ENCODE results near the gene MLYCD.

Gene MLYCD

DNA sequence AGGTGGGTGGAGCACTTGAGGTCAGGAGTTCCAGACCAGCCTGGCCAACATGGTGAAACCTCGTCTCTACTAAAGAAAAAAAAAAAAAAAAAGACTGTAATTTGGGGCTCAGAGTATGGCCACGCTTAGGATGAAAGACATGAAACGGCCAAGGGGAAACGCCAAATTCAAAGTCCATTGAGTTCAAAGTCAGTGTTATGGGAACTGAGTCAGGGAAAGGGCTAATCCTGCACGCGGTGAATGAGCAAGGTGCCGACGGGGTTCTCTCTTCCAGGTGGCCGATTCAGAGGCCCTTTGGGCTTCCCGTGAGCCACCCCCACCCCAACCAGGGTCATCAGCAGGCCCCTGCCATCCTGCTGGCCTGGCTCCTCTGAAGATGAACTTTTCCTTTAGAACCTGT, 46.7 kb downstream of the MLYCD start:
- H3K4me3 ChIP-seq (ENCODE audit: low read depth, low read length) = no peak overlapping the region
- no peak for DNase-seq
- in situ Hi-C loops (cut with HindIII; ENCODE audit: low pct_ligation_motif_present, low sequenced_read_pairs) = no loop called here

DNA sequence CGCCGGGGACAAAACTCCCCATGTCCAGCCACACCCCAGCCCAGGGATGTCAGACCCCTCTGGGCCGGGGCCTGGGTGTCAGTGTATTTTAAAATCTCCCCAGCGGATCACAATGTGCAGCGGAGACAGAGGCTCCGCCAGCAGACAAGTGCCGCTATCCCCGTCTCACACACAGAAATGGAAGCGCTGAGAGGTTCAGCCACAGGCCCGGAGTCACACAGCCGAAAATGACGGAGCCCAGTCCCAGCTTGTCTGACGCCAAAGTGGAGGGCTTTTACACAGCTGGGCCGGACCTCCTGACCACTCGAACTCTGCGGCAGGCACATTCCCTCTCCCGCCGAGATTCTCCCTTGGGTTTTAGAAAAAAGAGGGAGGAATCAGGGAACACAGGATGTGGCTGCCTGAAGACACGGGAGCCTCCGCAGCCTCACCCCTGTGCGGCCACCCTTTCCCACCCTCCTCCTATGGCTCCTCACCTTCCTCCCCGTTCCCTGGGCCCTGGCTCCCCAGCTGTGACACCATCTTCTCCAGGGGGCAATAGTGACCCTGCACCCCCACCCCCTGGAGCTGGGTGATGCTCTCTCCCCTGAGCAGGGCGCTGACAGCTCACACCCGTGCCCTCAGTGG, 47.4 kb downstream of the MLYCD start:
- TF ChIP-seq, protein P1, sequence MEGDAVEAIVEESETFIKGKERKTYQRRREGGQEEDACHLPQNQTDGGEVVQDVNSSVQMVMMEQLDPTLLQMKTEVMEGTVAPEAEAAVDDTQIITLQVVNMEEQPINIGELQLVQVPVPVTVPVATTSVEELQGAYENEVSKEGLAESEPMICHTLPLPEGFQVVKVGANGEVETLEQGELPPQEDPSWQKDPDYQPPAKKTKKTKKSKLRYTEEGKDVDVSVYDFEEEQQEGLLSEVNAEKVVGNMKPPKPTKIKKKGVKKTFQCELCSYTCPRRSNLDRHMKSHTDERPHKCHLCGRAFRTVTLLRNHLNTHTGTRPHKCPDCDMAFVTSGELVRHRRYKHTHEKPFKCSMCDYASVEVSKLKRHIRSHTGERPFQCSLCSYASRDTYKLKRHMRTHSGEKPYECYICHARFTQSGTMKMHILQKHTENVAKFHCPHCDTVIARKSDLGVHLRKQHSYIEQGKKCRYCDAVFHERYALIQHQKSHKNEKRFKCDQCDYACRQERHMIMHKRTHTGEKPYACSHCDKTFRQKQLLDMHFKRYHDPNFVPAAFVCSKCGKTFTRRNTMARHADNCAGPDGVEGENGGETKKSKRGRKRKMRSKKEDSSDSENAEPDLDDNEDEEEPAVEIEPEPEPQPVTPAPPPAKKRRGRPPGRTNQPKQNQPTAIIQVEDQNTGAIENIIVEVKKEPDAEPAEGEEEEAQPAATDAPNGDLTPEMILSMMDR (IDR thresholded peaks at IDR 0.05; ENCODE audit: low read depth, low read length, missing control alignments) = no peak
- Histone ChIP-seq H3K4me3 (ENCODE audit: low read depth, low read length) (no peak overlapping the region), H3K27me3 (replicated peaks) (no peaks in the 10 kb centered on the region), H3K27ac (no peak overlapping the region), H3K36me3 (replicated peaks) (no peaks in the 10 kb centered on the region)
- no peak for DNase-seq
- in situ Hi-C loops (cut with HindIII; ENCODE audit: low pct_ligation_motif_present, low sequenced_read_pairs) = no loop called here

More for the DNA sequence above, 46.7 kb downstream of the MLYCD start:
- Histone ChIP-seq H3K27ac (no peak overlapping the region), H3K27me3 (replicated peaks) (no peaks in the 10 kb centered on the region), H3K36me3 (replicated peaks) (no peaks in the 10 kb centered on the region)
- TF ChIP-seq, protein P1 (IDR thresholded peaks at IDR 0.05; ENCODE audit: low read depth, low read length, missing control alignments) = no peak

DNA sequence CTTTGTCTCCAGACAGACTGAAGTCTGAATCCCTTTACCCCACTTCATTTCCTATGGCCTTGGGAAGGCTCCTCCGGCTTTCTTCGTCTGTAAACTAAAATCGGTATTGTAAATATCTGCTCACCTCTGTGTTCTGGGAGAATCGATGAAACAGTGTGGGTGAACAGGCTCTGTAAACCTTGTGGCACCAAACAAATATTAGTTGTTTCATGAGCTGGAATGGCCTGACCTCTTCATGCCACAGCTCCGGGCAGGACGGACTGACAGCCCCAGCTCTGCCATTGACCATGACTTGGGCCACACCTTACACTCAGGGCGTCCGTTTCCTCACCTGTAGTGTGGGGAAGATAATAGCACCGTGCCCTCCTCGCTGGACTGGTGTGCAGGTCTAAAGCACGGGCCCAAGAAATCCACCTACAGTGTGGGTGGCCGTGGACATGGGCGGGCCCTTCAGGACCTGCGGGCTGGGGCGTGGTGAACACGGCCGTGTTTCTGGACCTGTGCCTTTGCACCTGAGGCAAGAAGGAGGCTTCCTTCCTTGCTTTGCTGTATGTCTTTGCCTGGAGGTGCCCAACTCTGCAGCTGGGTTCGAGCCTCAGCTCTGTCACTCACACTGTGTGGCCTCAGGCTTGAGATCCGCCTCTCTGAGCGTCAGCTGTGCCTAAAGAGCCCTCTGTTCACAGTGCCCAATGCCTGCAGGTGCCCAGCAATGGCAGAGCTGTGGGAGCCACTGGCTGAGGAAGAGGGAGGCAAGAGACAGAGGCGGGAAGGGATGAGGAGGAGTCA, 48.1 kb downstream of the MLYCD start:
- Histone ChIP-seq H3K27me3 (replicated peaks) (no peaks in the 10 kb centered on the region), H3K36me3 (replicated peaks) (no peaks in the 10 kb centered on the region), H3K4me3 (ENCODE audit: low read depth, low read length) (no peak overlapping the region), H3K27ac (no peak overlapping the region)
- no peak for DNase-seq
- TF ChIP-seq, protein P1 (IDR thresholded peaks at IDR 0.05; ENCODE audit: low read depth, low read length, missing control alignments) = no peak
- in situ Hi-C loops (cut with HindIII; ENCODE audit: low pct_ligation_motif_present, low sequenced_read_pairs) = no loop called here

DNA sequence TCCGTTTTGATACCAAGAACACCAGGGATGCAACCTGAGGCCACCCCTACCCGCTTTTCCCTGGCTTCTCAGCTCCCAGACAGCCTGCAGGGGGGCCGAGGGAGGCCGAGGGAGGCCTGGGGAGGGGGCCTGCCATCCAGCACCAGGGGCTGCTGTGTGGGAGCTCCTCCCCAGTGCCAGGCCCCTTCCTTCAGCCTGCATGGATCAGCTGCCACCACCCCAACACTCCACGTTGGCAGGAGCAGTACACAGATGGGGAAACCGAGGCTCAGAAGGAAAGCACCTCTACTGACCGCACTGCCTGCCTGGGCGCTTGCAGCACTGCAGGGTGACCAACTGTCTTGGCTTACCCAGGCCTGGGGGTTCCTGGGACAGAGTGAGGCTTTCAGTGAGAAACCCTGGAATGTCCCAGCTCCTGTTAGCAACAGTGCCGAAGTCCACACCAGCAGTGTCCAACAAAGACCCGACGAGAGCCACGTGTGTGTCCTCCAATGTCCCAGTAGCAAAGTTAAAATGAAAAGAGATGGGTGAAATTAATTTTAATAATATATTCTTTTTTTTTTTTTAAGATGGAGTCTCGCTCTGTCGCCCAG, 48.8 kb downstream of the MLYCD start:
- H3K27me3 ChIP-seq (replicated peaks) = no peaks in the 10 kb centered on the region
- TF ChIP-seq, protein P1 (IDR thresholded peaks at IDR 0.05; ENCODE audit: low read depth, low read length, missing control alignments) = no peak
- in situ Hi-C loops (cut with HindIII; ENCODE audit: low pct_ligation_motif_present, low sequenced_read_pairs) = no loop called here
- H3K4me3 ChIP-seq (ENCODE audit: low read depth, low read length) = no peak overlapping the region
- no peaks in the 10 kb centered on the region for H3K36me3 ChIP-seq (replicated peaks)
- no peak for DNase-seq
- no peak overlapping the region for H3K27ac ChIP-seq

DNA sequence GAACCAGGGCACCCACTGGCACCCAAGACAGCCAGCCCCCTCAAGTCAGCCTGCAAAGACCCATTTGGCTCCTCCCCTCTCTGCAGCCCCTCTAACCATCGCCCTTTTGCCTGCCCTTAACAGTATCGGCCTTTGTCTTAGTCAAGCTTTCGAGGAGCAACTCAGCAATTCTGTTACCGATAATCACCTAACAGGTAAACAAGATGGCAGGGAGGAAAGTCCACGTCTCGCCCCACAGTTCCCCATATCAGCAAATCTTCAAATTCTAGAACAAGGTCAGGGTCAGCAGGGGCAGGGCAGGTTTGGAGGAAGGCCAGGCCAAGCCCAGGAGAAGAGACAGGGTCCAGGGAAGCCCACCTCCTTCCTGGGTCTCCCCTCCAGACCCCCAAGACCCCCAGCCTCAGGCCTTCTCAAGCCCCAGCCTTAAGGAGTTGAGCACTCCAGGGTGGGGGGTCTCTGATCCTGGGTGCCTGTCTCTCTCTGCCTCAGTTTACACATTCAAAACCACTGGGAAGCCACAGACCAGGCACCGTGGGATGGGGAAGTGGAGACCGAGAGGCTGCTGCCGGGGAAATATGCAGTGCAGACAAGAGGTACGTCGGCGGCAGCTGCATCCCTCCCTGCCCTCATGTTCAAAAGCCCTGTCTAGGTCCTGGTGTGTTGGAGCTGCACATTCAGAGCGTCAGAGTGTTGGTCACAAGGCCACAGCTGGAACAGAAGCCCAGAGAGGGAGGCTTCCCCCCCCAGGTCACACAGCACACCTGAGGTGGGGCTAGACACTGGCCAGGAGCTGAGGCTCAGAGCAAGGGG, 50.2 kb downstream of the MLYCD start:
- Histone ChIP-seq H3K27me3 (replicated peaks) (no peaks in the 10 kb centered on the region), H3K4me3 (ENCODE audit: low read depth, low read length) (no peak overlapping the region), H3K27ac (no peak overlapping the region), H3K36me3 (replicated peaks) (no peaks in the 10 kb centered on the region)
- in situ Hi-C loops (cut with HindIII; ENCODE audit: low pct_ligation_motif_present, low sequenced_read_pairs) = no loop called here
- no peak for DNase-seq
- TF ChIP-seq, protein P1 (IDR thresholded peaks at IDR 0.05; ENCODE audit: low read depth, low read length, missing control alignments) = no peak
